A549 treated with CpdA at 1 μM for 4 hours (cell line): ENCODE results near the gene TXK. TPM values are rescaled to one million over a fixed set of nuclear protein-coding genes. Genes with fewer than 3 reads are reported as not detected.

Source experiments
- total RNA-seq: library from RNA; stranded (reverse); fragments of 200-300 nt; extraction: Qiagen RNA extraction; gene quantifications from 5 replicates; pipeline ENCODE4 v1.2.3, GENCODE V29; 2022; ENCODE audit warnings: low read depth

The TXK gene
- 0.14 to 0.34 TPM (median 0.16 TPM) in 5 replicates for total RNA-seq

GRCh38 chr4:48134081-48134480 lies at the start of gene TXK:
Gene TXK, minus strand, starts transcription at chr4:48134250. Its CDS starts 80 bp downstream, at chr4:48134170.

Other genes with a start within 250 kb of the TXK start
- 5.9 to 8.1 TPM (median 6.8 TPM) in 5 replicates for gene NFXL1, start 219.7 kb downstream of the TXK start, total RNA-seq
- 0.10 to 0.17 TPM in 2 of 5 replicates, not detected in the others for gene CNGA1, start 117.6 kb downstream of the TXK start, total RNA-seq
- gene NIPAL1, start 117.5 kb downstream of the TXK start, total RNA-seq = 0.78 to 1.2 TPM (median 0.85 TPM) in 5 replicates
- 1.1 to 1.8 TPM (median 1.7 TPM) in 5 replicates for gene TEC, start 135.6 kb upstream of the TXK start, total RNA-seq
- 15.3 to 21.1 TPM (median 18.4 TPM) in 5 replicates for gene SLAIN2, start 207.3 kb upstream of the TXK start, total RNA-seq